ENCODE results near the gene TMEM132C.

GRCh38 chr12:128450810-128451209 lies 183.8 kb downstream of the TMEM132C start:
- TF ChIP-seq CTCF (IDR thresholded peaks at IDR 0.05) = no peak
- TF ChIP-seq ZFX (IDR thresholded peaks at IDR 0.05; ENCODE audit: borderline replicate concordance) = no peak
